ENCODE measurements around the gene GLB1L. TPM values are rescaled to one million over a fixed set of nuclear protein-coding genes. Genes with fewer than 3 reads are reported as not detected.

The GLB1L gene
- total RNA-seq, 2 experiments from 2014 or later = 1.2 to 2.8 TPM

- peak overlapping the region; percentile 77 for H3K4me3 Mint-ChIP-seq
- peaks cover 35% of the 10 kb centered on the region for H3K36me3 Mint-ChIP-seq (ENCODE audit: low read depth)
- no peaks in the 10 kb centered on the region for H3K9me3 Mint-ChIP-seq
- H3K27ac Mint-ChIP-seq = peak overlapping the region; percentile 94
- H3K4me1 Mint-ChIP-seq (ENCODE audit: low read depth) = peaks cover 39% of the 10 kb centered on the region
- no peaks in the 10 kb centered on the region for H3K27me3 Mint-ChIP-seq
- DNase-seq (peak; percentile 67), ATAC-seq (peak; percentile 57)
- ChIA-PET CTCF (interaction anchor here (0.7 to 10.1 kb wide), 9 partner anchors 10 to 132 kb away, joined by 3 to 132 read pairs (median 7); partner anchors contain the start of genes ANKZF1, ATG9A, CNPPD1 and DNAJB2), POLR2A (interaction anchor here (0.7 to 19.2 kb wide), 17 partner anchors 8 to 133 kb away, joined by 3 to 239 read pairs (median 10); partner anchors contain the start of genes ABCB6, ANKZF1, ATG9A and CNPPD1)
- TF ChIP-seq, protein P1, sequence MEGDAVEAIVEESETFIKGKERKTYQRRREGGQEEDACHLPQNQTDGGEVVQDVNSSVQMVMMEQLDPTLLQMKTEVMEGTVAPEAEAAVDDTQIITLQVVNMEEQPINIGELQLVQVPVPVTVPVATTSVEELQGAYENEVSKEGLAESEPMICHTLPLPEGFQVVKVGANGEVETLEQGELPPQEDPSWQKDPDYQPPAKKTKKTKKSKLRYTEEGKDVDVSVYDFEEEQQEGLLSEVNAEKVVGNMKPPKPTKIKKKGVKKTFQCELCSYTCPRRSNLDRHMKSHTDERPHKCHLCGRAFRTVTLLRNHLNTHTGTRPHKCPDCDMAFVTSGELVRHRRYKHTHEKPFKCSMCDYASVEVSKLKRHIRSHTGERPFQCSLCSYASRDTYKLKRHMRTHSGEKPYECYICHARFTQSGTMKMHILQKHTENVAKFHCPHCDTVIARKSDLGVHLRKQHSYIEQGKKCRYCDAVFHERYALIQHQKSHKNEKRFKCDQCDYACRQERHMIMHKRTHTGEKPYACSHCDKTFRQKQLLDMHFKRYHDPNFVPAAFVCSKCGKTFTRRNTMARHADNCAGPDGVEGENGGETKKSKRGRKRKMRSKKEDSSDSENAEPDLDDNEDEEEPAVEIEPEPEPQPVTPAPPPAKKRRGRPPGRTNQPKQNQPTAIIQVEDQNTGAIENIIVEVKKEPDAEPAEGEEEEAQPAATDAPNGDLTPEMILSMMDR (IDR thresholded peaks at IDR 0.05) = no peak
- intact Hi-C loops (cut with micrococcal nuclease) = loop anchor here (2.0 kb wide), 1 partner anchor 24 kb away; the partner anchor contains the start of gene DNAJB2
Observed at GRCh38 chr2:219254590-219255201, 9.5 kb upstream of the GLB1L start.

- Mint-ChIP-seq H3K27me3 (no peaks in the 10 kb centered on the region), H3K36me3 (ENCODE audit: low read depth) (peaks cover 42% of the 10 kb centered on the region), H3K4me1 (ENCODE audit: low read depth) (peaks cover 46% of the 10 kb centered on the region), H3K27ac (peak within 1 kb of the TSS; percentile 94), H3K9me3 (no peaks in the 10 kb centered on the region), H3K4me3 (peak within 1 kb of the TSS; percentile 77)
- DNase-seq = peak; percentile 92
- intact Hi-C loops (cut with micrococcal nuclease) = loop anchor here (2.0 kb wide), 1 partner anchor 25 kb away; the partner anchor contains the start of gene DNAJB2
- ATAC-seq = peak; percentile 73
- ChIA-PET CTCF (interaction anchor here (0.7 to 10.1 kb wide), 11 partner anchors 9 to 133 kb away, joined by 3 to 132 read pairs (median 5); partner anchors contain the start of genes ANKZF1, ATG9A, CNPPD1 and DNAJB2), POLR2A (interaction anchor here (0.6 to 19.2 kb wide), 17 partner anchors 9 to 356 kb away, joined by 3 to 239 read pairs (median 10); partner anchors contain the start of genes ABCB6, ANKZF1, ATG9A and CNPPD1)
- TF ChIP-seq, protein P1 (IDR thresholded peaks at IDR 0.05) = no peak
Observed at GRCh38 chr2:219253753-219254589, 8.7 kb upstream of the GLB1L start, which contains the start of gene TUBA4A. Gene TUBA4A (minus strand): TSS chr2:219253918. CDS start chr2:219253858, 60 bp downstream.

- Mint-ChIP-seq H3K27me3 (no peaks in the 10 kb centered on the region), H3K36me3 (ENCODE audit: low read depth) (peaks cover 51% of the 10 kb centered on the region), H3K4me3 (peak within 1 kb of the TSS; percentile 77), H3K9me3 (no peaks in the 10 kb centered on the region), H3K4me1 (ENCODE audit: low read depth) (peaks cover 54% of the 10 kb centered on the region), H3K27ac (peak within 1 kb of the TSS; percentile 94)
- intact Hi-C loops (cut with micrococcal nuclease) = no loop called here
- ChIA-PET CTCF (interaction anchor here (0.9 to 10.1 kb wide), 9 partner anchors 8 to 82 kb away, joined by 3 to 132 read pairs (median 6); partner anchors contain the start of gene DNAJB2), POLR2A (interaction anchor here (0.6 to 19.2 kb wide), 18 partner anchors 8 to 355 kb away, joined by 3 to 239 read pairs (median 6); partner anchors contain the start of genes ABCB6, ANKZF1, ATG9A and CNPPD1)
- ATAC-seq (peak; percentile 8), DNase-seq (peak; percentile 70)
- TF ChIP-seq, protein P1 (IDR thresholded peaks at IDR 0.05) = no peak
Observed at GRCh38 chr2:219252900-219253752, 7.9 kb upstream of the GLB1L start, which contains the start of gene TUBA4B. Gene TUBA4B (plus strand): TSS chr2:219253243. CDS start chr2:219253408, 165 bp downstream.

DNA sequence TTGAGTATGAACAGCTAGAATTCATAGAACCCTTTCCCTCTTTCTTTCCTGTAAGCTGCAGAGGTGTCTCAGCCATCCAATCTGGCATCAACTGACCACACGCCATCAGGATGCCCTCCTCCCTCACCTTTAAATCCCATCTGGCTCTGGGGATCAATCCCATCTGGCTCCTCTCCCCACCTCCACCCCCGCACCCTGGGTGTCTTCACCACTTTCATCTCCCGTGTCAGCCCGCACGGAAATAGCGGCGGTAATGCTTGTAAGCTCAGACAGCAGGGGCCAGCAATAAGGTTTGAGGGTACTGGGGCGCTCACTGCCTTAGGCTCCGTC lies 7.3 kb upstream of the GLB1L start:
- peaks cover 60% of the 10 kb centered on the region for H3K4me1 Mint-ChIP-seq (ENCODE audit: low read depth)
- peaks cover 56% of the 10 kb centered on the region for H3K36me3 Mint-ChIP-seq (ENCODE audit: low read depth)
- intact Hi-C loops (cut with micrococcal nuclease) = no loop called here
- DNase-seq = peak; percentile 69
- no peaks in the 10 kb centered on the region for H3K9me3 Mint-ChIP-seq
- ChIA-PET CTCF (interaction anchor here (0.9 to 10.1 kb wide), 7 partner anchors 8 to 81 kb away, joined by 3 to 132 read pairs (median 6); partner anchors contain the start of gene DNAJB2), POLR2A (interaction anchor here (0.6 to 19.2 kb wide), 14 partner anchors 7 to 149 kb away, joined by 3 to 239 read pairs (median 6); partner anchors contain the start of genes ABCB6, ANKZF1, ATG9A and DNAJB2)
- TF ChIP-seq, protein P1 (IDR thresholded peaks at IDR 0.05) = no peak
- peak overlapping the region; percentile 77 for H3K4me3 Mint-ChIP-seq
- peak overlapping the region; percentile 93 for H3K27ac Mint-ChIP-seq
- ATAC-seq = peak; percentile 0
- H3K27me3 Mint-ChIP-seq = no peaks in the 10 kb centered on the region

Measured in activated CD8-positive, alpha-beta T cell treated with anti-CD3 and anti-CD28 coated beads for 36 hours (primary cell).